NCI-H2196 treated with DMSO at 0.1 percent for 48 hours (cell line): Measurements from ENCODE around the gene MAPK9.
A peak's percentile ranks its signal among the peaks of the same experiment; 100 is the strongest.
"Not testable (repeated sequence)": the region's sequence is repeated elsewhere in the genome, so short reads cannot be mapped to it uniquely, and the experiment has no call there.

Source experiments
- DNase-seq: peaks from one replicate; lab custom pipeline; 2025; ENCODE audit not compliant: unreplicated experiment; lab: John Stamatoyannopoulos, UW

Gene MAPK9

GRCh38 chr5:180326989-180327565 is 35.2 kb upstream of the MAPK9 start:
- DNase-seq = no peak

DNA sequence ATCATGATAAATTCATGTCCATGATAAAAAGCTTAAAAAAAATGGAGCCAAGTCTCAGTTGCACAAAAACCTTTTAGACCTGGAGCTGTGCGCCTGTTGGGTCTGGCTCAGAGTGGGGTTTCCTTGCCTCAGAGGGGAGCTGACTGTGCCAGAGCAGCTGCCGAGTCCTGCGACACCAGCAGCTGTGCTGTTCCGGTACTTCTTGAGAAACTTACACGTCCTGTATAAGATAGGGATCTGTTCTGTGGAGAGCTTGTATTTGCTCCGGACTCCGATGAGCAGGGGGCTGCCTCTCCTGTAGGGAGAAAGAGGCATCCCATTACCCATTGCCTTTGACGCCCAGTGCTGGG is 32.7 kb upstream of the MAPK9 start:
- no peak for DNase-seq

- DNase-seq = no peak
Observed at GRCh38 chr5:180323941-180324600, 32.2 kb upstream of the MAPK9 start.

DNA sequence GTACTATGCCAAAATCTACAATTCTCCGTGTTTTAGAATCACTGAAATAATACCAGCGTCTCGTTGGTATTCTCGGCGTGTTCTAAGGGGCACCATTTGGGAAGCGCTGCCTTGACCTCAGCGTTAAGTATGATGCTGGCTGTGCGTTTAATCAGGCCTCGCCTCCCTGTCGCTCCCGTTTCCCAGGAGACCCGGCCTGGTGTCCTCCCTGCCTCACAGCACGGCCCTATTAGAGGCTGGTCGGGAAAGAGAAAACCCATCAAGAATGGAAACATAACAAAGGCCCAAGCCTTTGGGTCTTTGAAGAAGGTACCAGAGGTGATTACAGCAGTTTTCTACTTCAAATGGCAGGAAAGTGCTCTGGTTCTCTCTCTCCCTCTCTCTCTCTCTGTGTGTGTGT is 31.3 kb upstream of the MAPK9 start:
- no peak for DNase-seq

GRCh38 chr5:180318456-180319089 is 26.7 kb upstream of the MAPK9 start:
- no peak for DNase-seq

DNA sequence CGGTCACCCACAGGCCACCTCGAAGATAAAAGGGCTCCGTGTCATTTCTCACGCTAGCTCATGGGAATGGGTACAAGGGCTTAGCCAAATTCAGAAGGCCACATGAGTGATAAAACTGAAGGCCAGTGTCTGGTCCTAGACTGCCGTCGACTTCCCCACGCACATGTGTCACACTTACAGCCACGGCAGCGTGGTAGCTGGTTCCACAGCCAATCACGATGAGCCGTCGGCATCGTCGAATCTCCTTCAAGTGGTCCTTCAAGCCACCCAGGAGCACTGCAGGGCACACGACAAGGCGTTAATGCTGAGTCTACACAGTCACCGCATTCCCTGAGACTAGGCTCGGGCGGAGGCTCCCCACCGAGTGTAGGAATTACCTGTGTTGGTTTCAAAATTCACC is 24.7 kb upstream of the MAPK9 start:
- DNase-seq = no peak

GRCh38 chr5:180315762-180316212 is 23.9 kb upstream of the MAPK9 start:
- DNase-seq = peak; percentile 16

- peak; percentile 95 for DNase-seq
Observed at GRCh38 chr5:180313677-180314505, 22.0 kb upstream of the MAPK9 start.

- DNase-seq = no peak
Observed at GRCh38 chr5:180311216-180311615, 19.3 kb upstream of the MAPK9 start.

GRCh38 chr5:180306796-180307195 is 14.9 kb upstream of the MAPK9 start:
- DNase-seq = no peak

GRCh38 chr5:180305481-180305880 is 13.6 kb upstream of the MAPK9 start:
- DNase-seq = no peak

DNA sequence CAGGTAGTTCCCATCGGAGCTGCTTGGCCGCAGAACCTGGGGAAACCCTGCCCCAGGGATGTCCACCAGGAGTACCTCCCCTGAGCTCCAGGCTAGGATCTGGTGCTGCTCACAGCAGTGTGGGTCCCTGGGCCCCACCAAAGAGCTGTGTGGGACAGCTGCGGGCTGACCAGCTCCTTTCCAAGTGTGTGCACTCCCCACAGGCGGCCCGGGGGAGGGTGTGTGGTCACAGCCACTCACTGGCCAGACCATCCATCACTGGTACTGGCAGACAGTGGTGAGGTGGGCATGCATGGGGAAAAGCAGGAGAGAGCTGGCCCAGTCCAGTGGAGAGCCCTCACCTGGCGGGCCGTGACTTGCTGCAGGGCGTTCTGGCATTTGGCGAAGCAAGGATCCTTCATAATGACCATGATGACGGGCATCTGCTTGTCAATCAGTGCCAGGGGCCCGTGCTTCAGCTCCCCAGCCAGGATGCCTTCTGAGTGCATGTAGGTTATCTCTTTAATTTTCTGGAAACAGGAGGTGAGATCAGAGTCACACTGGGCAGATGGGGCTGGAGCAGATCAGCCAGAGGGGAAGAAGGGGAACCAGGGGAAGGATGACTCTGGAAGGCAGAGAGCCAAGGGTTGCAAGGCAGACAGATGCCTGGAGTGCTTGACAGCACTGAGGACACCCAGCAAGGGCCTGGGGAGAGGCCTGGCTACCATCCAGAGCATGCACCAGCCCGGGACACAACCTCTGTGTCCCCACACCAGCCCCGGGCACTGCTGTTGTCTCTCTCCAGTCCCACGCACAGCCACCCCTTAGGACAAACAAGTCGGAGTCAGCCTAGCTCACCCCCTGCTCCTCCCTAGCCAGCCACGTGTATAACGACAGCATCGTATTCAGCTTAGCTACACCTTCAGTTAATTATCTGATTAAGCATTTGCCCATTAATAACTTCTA is 12.8 kb upstream of the MAPK9 start:
- no peak for DNase-seq

DNA sequence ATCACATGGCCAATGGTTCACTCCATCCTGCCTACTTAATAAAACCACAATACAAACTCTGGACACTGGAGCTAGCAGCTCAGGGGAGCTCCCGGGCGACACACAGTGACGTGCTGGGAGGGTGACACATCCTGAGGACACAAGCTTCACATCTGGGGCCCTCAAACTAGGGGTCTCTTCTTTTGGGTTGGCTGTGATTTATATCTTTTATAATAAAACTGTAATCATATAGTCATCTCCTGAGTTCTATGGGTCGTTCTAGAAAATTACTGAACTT is 12.1 kb upstream of the MAPK9 start:
- DNase-seq = no peak

DNA sequence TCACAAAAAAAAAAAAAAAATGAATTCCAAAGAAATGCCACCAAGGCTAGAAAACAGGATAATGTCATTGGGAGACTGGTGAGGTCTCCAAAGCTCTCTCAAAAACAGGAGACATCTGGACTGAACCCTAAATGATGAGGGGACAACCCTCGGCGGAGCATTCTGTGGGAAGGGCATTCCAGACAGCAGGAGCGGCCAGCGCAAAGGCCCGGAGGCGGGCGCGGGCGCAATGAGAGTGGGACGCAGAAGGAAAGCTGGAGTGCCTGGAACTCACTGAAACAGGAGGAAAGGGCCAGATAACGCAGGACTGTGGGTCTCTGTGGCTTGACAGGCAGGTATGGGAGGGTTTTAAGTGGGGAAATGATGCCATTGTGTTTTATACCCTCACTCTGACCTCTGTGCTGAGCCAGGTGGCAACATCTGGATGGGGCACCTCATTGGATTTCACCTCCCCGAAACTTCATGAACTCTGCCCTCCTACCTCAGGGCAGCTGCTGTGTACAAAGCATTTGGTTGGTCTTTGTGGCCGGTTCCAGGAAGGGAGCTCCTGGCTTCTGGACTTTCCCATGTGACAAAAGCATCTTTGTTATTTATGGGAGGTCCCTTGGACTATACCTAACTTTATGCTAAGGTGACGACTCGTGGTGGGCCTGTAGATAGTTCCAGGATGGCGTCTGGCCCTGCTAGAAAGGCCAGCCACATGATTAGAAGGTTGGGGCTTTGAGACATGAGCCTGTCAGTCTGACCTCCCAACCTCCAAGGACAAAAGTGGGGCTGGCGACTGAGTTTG is 11.5 kb upstream of the MAPK9 start:
- DNase-seq = no peak

DNA sequence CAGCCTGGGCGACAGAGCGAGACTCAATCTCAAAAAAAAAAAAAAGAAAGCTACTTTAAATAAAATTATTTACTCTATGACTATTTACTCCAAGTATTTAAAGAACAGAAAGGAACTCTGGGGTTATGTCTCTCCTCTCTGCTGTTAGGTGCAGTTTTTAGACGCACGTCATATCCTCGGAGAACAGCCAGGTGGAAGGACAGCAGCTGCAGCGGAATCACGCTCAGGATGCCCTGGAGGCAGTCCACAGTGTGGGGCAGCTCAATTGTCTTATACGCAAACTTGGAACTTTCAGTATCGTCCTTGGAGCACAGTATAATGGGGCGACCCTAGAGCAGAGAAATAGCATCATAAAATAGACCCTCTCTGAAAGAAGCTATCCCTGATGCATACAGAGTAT is 10.4 kb upstream of the MAPK9 start:
- no peak for DNase-seq

DNA sequence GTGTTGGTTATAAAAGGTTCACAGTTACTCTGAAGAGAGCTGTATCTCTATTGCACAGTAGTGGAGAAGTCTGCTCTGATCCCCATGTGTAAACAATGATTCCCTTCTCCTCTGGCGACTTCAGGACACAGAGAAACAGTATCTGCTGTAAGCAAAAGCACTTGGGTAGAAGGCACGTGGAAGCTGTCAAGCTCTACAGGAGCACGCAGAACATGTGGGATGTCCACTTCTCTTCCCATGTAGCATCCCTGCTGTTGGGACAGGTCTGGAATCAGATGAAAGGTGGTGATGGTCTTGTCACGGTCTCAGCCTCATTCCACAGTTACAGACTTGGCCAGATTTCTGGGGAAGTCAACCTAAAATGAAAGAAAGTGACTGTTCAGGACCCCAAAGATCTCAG is 9.4 kb upstream of the MAPK9 start:
- DNase-seq = no peak

DNA sequence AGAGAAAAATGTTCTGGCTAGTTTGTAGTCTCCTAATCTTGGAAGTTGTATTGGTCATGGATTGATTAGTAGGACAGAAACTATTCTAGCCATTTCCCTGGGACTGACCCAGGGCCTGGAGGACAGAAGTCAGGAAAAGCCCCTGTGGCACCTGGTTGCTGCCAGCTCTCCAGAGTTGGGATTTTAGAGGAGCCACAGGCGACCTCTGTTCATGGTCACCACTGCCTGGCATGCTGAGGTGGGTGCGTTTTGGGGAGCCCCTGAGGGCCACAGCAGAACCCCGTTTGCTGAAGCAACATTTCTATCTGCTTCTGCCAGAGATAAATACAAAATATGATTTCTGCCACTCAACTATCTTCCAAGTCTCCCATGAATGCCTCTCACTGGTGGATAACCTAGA is 7.6 kb upstream of the MAPK9 start:
- DNase-seq = no peak

DNA sequence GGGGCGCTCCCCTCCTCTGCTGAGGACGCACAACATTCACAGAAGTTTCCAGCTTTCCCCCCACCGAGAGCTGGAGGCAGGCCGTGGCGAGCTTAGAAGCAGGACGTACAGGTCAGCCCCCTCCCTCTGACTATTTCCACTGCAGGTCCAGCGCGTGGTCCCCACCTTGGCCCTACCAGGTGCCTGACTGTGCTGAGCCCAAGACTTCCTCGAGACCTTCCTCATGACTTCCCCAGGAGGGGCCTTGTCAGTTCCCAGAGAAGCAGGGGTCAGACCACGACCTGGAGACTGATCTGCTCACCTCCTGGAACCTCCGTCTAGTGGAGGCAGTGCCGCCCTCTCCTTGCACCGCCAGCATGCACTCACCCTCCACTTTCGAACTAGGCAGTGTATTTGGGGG is 7.1 kb upstream of the MAPK9 start:
- DNase-seq = not testable (repeated sequence)

GRCh38 chr5:180297587-180298282 is 5.9 kb upstream of the MAPK9 start:
- DNase-seq = no peak

GRCh38 chr5:180296771-180297170 is 4.9 kb upstream of the MAPK9 start:
- DNase-seq = no peak
